ENCODE data around the gene SACM1L. TPM values are rescaled to one million over a fixed set of nuclear protein-coding genes. Genes with fewer than 3 reads are reported as not detected.

The SACM1L gene
- total and polyA plus RNA-seq, 2 of the 4 experiments (the other 2 are of a cell fraction), result 19.0 to 40.9 TPM

- H4K8ac ChIP-seq (ENCODE audit: low read depth in 2 of 2, low read length in 2 of 2), result no peak overlapping the region
- no peak overlapping the region for H2AK5ac ChIP-seq (ENCODE audit: low read depth, low read length)
- H4K20me1 ChIP-seq (ENCODE audit: insufficient read depth, low read length), result peaks cover 4% of the 10 kb centered on the region; the same call in 1 of the 2 replicates
- H2BK5ac ChIP-seq (ENCODE audit: low read depth, low read length, poor library complexity, severe bottlenecking), result peak overlapping the region; percentile 5
- DNase-seq (no peak), ATAC-seq (ENCODE audit: low read depth) (no peak)
- in situ Hi-C loops (cut with MboI; ENCODE audit: low sequenced_read_pairs), result loop anchor here (10.0 kb wide), 1 partner anchor 60 kb away; the partner anchor contains the start of gene LIMD1
- POLR2A ChIA-PET (ENCODE audit: unreplicated experiment), result no interaction called here
- intact Hi-C loops (cut with micrococcal nuclease), result no loop called here
- H3K9me3 ChIP-seq (ENCODE audit: control insufficient read depth, insufficient read depth, low read length), result peaks cover 2% of the 10 kb centered on the region; the same call in 1 of the 2 replicates
- no TSS peak for BruUV-seq (replicated peaks)
- H2AK9ac ChIP-seq (replicated peaks; ENCODE audit: low read depth, low read length, poor library complexity), result no peak overlapping the region
- H2BK120ac ChIP-seq (ENCODE audit: low read depth, low read length), result no peak overlapping the region
- no peak overlapping the region for H3K9ac ChIP-seq (ENCODE audit: low read depth, low read length)
- H3K4me2 ChIP-seq (ENCODE audit: low read depth, low read length), result no peak overlapping the region
- no peaks in the 10 kb centered on the region for H3K27me3 ChIP-seq (ENCODE audit: control insufficient read depth, insufficient read depth, low read length)
- H3K4me3 ChIP-seq (ENCODE audit: insufficient read depth, low read depth, low read length), result no peak overlapping the region
- no peaks in the 10 kb centered on the region; the same call in 1 of the 2 replicates for H3K36me3 ChIP-seq (ENCODE audit: control insufficient read depth, insufficient read depth, low read length)
- H3K4ac ChIP-seq (ENCODE audit: low read depth, low read length), result no peak overlapping the region
- H3K14ac ChIP-seq (replicated peaks; ENCODE audit: low read depth, low read length), result no peak overlapping the region
- H4K5ac ChIP-seq (ENCODE audit: low read depth, low read length), result peak overlapping the region; percentile 17; the same call in 1 of the 2 replicates
- H2BK20ac ChIP-seq (ENCODE audit: low read depth, low read length), result no peak overlapping the region
- dilution Hi-C loops (cut with HindIII; ENCODE audit: low sequenced_read_pairs, unreplicated experiment), result no loop called here
- peaks cover 8% of the 10 kb centered on the region; the same call in 1 of the 2 replicates for H3K9me1 ChIP-seq (ENCODE audit: insufficient read depth, low read length)
- no peak overlapping the region for H3K23ac ChIP-seq (ENCODE audit: low read depth, low read length)
- no peak overlapping the region for H3K18ac ChIP-seq (ENCODE audit: low read depth, low read length)
- no peak overlapping the region for H3K56ac ChIP-seq (ENCODE audit: extremely low read depth, insufficient read depth, low read length)
- H2AFZ ChIP-seq (replicated peaks; ENCODE audit: low read length, poor library complexity), result no peak overlapping the region
- CTCF ChIA-PET, result interaction anchor here (0.6 to 1.2 kb wide), 3 partner anchors 11 to 616 kb away, joined by 3 to 4 read pairs (median 3); no protein-coding TSS in a partner anchor
- H4K91ac ChIP-seq (ENCODE audit: insufficient read depth, low read depth, low read length), result no peak overlapping the region
- peaks cover 20 to 64% of the 10 kb centered on the region in 2 experiments for H3K79me1 ChIP-seq (ENCODE audit: low read depth in 1 of 2, low read length in 2 of 2)
- no CpG with 5 or more reads among the region's 6 CpGs for WGBS, 2 experiments (ENCODE audit: extremely low coverage in 2 of 2, insufficient read length in 1 of 2)
- no peak overlapping the region for H3K27ac ChIP-seq (ENCODE audit: insufficient read depth, low read length)
- TF ChIP-seq MAZ (IDR thresholded peaks at IDR 0.05; ENCODE audit: borderline replicate concordance, low read depth, low read length) (no peak), RFX5 (IDR thresholded peaks at IDR 0.05; ENCODE audit: low read depth, low read length) (no peak), CEBPB (IDR thresholded peaks at IDR 0.05; ENCODE audit: low read depth, low read length) (0 out of 2 replicates have a peak, but pooled peaks have one; percentile 1)
- H3K4me1 ChIP-seq (ENCODE audit: control insufficient read depth, insufficient read depth, low read length), result peaks cover 24% of the 10 kb centered on the region
- no peak overlapping the region for H2BK15ac ChIP-seq (ENCODE audit: low read depth, low read length)
These were observed 34.7 kb upstream of the SACM1L start for GRCh38 chr3:45654397-45654944.

Data from IMR-90 (cell line).